Natural killer cell (primary cell): ENCODE measurements around the gene LMTK2. TPM values are rescaled to one million over a fixed set of nuclear protein-coding genes. Genes with fewer than 3 reads are reported as not detected.

ENCODE experiments used
- ATAC-seq, 3 donors: fragments of 150-1000 bp in 2 of 3; fragments of 200-7000 bp in 1 of 3; cut with Tn5 transposase; 1 replicate in 1 of 3; 2 replicates in 2 of 3; pipeline ENCODE4 v1.10.0; 2021; ENCODE audit warnings: mild to moderate bottlenecking in 2 of 3, moderate library complexity in 2 of 3
- DNase-seq, 2 donors: peaks; one replicate each; pipeline versions ENCODE4 v3.0.0 to v3.0.0-alpha.2; 2013 to 2021; ENCODE audit warnings: mixed read lengths in 1 of 2
- H3K27ac ChIP-seq: one replicate; pipeline ENCODE4 v1.5.1; 2013; ENCODE audit warnings: mild to moderate bottlenecking, low read length
- H3K27me3 ChIP-seq: one replicate; pipeline ENCODE4 v1.6.1; 2013; ENCODE audit warnings: low read length; ENCODE audit not compliant: control insufficient read depth, insufficient read depth
- H3K36me3 ChIP-seq: one replicate; pipeline ENCODE4 v1.6.1; 2013; ENCODE audit warnings: low read length; ENCODE audit not compliant: control insufficient read depth, insufficient read depth
- H3K4me1 ChIP-seq: one replicate; pipeline ENCODE4 v1.6.1; 2013; ENCODE audit warnings: low read length; ENCODE audit not compliant: control insufficient read depth, insufficient read depth
- H3K4me3 ChIP-seq: one replicate; pipeline ENCODE4 v1.5.1; 2013; ENCODE audit warnings: low read length
- H3K9me3 ChIP-seq: one replicate; pipeline ENCODE4 v1.6.1; 2013; ENCODE audit warnings: low read length; ENCODE audit not compliant: control insufficient read depth, insufficient read depth
- H3K27ac Mint-ChIP-seq, 2 donors: one replicate each; pipeline ENCODE4 v1.8.0; 2022; ENCODE audit warnings: mild to moderate bottlenecking in 2 of 2, mixed read lengths in 2 of 2, moderate library complexity in 1 of 2
- H3K27me3 Mint-ChIP-seq, 2 donors: one replicate each; pipeline ENCODE4 v1.8.0; 2022; ENCODE audit warnings: low read depth in 2 of 2, mixed read lengths in 2 of 2
- H3K36me3 Mint-ChIP-seq: one replicate; pipeline ENCODE4 v1.8.0; 2022; ENCODE audit warnings: mixed read lengths
- H3K4me1 Mint-ChIP-seq, 2 donors: one replicate each; pipeline ENCODE4 v1.8.0; 2022; ENCODE audit warnings: mixed read lengths in 2 of 2
- H3K4me3 Mint-ChIP-seq: one replicate; pipeline ENCODE4 v1.8.0; 2022; ENCODE audit warnings: mild to moderate bottlenecking, moderate library complexity, mixed read lengths
- H3K9me3 Mint-ChIP-seq, 2 donors: one replicate each; pipeline ENCODE4 v1.8.0; 2022; ENCODE audit warnings: mixed read lengths in 2 of 2
- CTCF ChIP-seq: fragments of 200-600 bp; IDR thresholded peaks from one replicate; pipeline ENCODE4 v1.8.0; 2022; ENCODE audit warnings: antibody characterized with exemption
- WGBS: methylation state at CpG from one replicate; pipeline ENCODE4 v1.1.7; 2013; ENCODE audit warnings: missing lambda C conversion rate; ENCODE audit not compliant: insufficient coverage; 5-methylcytosine and 5-hydroxymethylcytosine counted together
- intact Hi-C: fragments of 100-400 bp; cut with micrococcal nuclease; formaldehyde crosslinking; loops from one replicate; pipeline ENCODE4 v1.14.2; 2022
- total RNA-seq, 4 donors: library from RNA; stranded (reverse); fragments of 120-200 nt in 1 of 4; gene quantifications; one replicate each; pipeline versions ENCODE4 v1.2.3 to v1.2.4, GENCODE V29; 2013 to 2022

LMTK2 gene
- total RNA-seq, 3 donors from 2014 or later (not counting 1 experiment from before 2014, with no cell fraction given) = 18.7 to 33.9 (median 26.6) TPM

DNA sequence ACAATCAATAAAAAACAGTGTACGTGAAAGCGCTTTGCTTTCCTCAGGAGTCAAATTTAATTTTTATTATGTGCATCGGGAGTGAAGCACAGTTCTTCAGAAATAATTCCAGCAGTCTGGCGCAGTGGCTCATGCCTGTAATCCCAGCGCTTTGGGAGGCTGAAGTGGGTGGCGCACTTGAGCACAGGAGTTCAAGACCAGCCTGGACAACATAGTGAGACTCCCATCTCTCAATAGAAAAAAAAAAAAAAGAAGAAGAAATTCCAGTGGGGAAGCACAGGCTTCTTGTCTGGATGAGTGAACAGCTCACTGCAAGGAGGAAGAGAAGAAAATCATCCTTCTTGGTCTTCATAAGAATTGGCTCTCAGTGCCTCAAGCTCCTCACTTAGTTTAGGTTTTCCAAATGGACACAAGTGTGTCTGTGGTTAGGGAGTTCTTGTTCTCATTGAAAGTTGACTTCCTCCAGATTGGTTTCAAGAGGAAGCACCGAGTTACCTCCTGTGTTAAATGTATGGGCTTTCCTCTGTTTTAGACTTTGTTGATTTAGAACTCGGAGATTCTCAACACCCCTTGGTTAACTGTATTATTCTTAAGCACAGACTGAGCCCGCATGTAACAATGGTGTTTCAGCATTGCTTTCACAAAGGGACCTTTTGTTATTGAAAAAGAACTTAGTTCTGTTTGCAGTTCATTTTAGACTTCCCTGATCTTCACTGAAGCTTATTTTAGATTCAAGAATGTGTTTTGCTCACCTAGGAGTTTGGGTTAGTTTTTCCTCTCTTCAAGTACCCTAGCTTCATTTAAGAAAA is 28.0 kb downstream of the LMTK2 start:
- Histone ChIP-seq H3K36me3 (peaks cover 2% of the 10 kb centered on the region), H3K4me3 (no peak overlapping the region), H3K27ac (no peak overlapping the region), H3K4me1 (peaks cover 32% of the 10 kb centered on the region), H3K27me3 (peaks cover 2% of the 10 kb centered on the region), H3K9me3 (no peaks in the 10 kb centered on the region)
- no peak for TF ChIP-seq CTCF
- no peak for ATAC-seq
- intact Hi-C loops = loop anchor here (10.0 kb wide), 1 partner anchor 120 kb away; the partner anchor contains the start of gene TECPR1
- H3K27ac Mint-ChIP-seq = no peak overlapping the region
- no peak overlapping the region for H3K4me3 Mint-ChIP-seq
- no peak for DNase-seq
- H3K9me3 Mint-ChIP-seq = no peaks in the 10 kb centered on the region
- H3K36me3 Mint-ChIP-seq = no peaks in the 10 kb centered on the region
- peaks cover 24 to 33% of the 10 kb centered on the region in 2 donors for H3K27me3 Mint-ChIP-seq
- H3K4me1 Mint-ChIP-seq = peaks cover 51 to 64% of the 10 kb centered on the region in 2 donors
- WGBS = 85% methylated on average over 8 of the region's 9 CpGs

DNA sequence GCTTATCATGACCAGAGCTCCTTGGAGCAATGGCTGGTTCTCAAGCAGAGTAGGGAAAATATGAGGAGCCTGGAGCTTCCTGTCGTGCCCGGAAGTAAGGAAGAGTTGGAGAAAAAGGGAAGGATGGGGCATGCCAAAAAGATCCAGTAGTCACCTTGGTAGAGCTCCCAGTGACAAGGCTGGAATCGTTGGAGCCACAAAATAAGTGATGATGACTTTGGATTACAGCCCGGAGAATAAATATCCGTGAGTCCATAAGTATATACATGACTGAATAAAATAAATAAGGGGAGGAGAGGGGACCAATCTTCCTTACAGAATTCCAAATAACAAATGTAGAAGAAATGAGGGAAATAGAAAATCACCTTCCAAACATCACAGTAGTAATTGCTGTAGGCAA is 29.3 kb downstream of the LMTK2 start:
- no peaks in the 10 kb centered on the region for H3K36me3 Mint-ChIP-seq
- TF ChIP-seq CTCF = no peak
- no peak for DNase-seq
- peaks cover 19 to 33% of the 10 kb centered on the region in 2 donors for H3K27me3 Mint-ChIP-seq
- intact Hi-C loops = loop anchor here (10.0 kb wide), 1 partner anchor 119 kb away; the partner anchor contains the start of gene TECPR1
- H3K9me3 Mint-ChIP-seq = no peaks in the 10 kb centered on the region
- H3K36me3 ChIP-seq = peaks cover 2% of the 10 kb centered on the region
- H3K4me3 ChIP-seq = no peak overlapping the region
- H3K27me3 ChIP-seq = peaks cover 2% of the 10 kb centered on the region
- no peak overlapping the region for H3K27ac ChIP-seq
- ATAC-seq = no peak
- peaks cover 50 to 54% of the 10 kb centered on the region in 2 donors for H3K4me1 Mint-ChIP-seq
- H3K4me3 Mint-ChIP-seq = no peak overlapping the region
- H3K9me3 ChIP-seq = no peaks in the 10 kb centered on the region
- peaks cover 32% of the 10 kb centered on the region for H3K4me1 ChIP-seq
- H3K27ac Mint-ChIP-seq = no peak overlapping the region
- WGBS = 85% methylated on average over 3 of the region's 5 CpGs

GRCh38 chr7:98136423-98136822 is 29.8 kb downstream of the LMTK2 start:
- Histone ChIP-seq H3K4me1 (peaks cover 32% of the 10 kb centered on the region), H3K27me3 (peaks cover 2% of the 10 kb centered on the region)

More at GRCh38 chr7:98136423-98136822, 29.8 kb downstream of the LMTK2 start:
- H3K27ac Mint-ChIP-seq = no peak overlapping the region
- H3K9me3 Mint-ChIP-seq = no peaks in the 10 kb centered on the region
- Histone ChIP-seq H3K9me3 (no peaks in the 10 kb centered on the region), H3K36me3 (peaks cover 5% of the 10 kb centered on the region), H3K4me3 (no peak overlapping the region), H3K27ac (no peak overlapping the region)
- no peak for ATAC-seq
- H3K4me1 Mint-ChIP-seq = peaks cover 46 to 50% of the 10 kb centered on the region in 2 donors
- H3K36me3 Mint-ChIP-seq = no peaks in the 10 kb centered on the region
- H3K27me3 Mint-ChIP-seq = peaks cover 17 to 33% of the 10 kb centered on the region in 2 donors
- intact Hi-C loops = loop anchor here (10.0 kb wide), 1 partner anchor 118 kb away; the partner anchor contains the start of gene TECPR1
- 100% methylated on average over 3 of the region's 5 CpGs for WGBS
- no peak overlapping the region for H3K4me3 Mint-ChIP-seq
- no peak for DNase-seq
- TF ChIP-seq CTCF = no peak
